Uterus (tissue), 4 donors: ENCODE results near the gene PDE4B. TPM values are rescaled to one million over a fixed set of nuclear protein-coding genes. Genes with fewer than 3 reads are reported as not detected.

ENCODE experiments used
- DNase-seq, 2 donors: peaks; one replicate each; pipeline ENCODE4 v3.0.0-alpha.2; 2019 to 2020
- H3K27ac ChIP-seq, 2 donors: fragments of 200-600 bp; sonication (generic); 1 replicate in 1 of 2; 2 replicates in 1 of 2; pipeline ENCODE4 v1.5.1; 2016 to 2018
- H3K27me3 ChIP-seq, 2 donors: fragments of 200-600 bp; sonication (generic); one replicate each; pipeline ENCODE4 v1.5.1; 2018 to 2019; ENCODE audit warnings: control low read depth in 1 of 2
- H3K36me3 ChIP-seq, 2 donors: fragments of 200-600 bp; sonication (generic); one replicate each; pipeline ENCODE4 v1.5.1; 2019; ENCODE audit warnings: control low read depth in 1 of 2
- H3K4me1 ChIP-seq, 2 donors: fragments of 200-600 bp; sonication (generic); one replicate each; pipeline ENCODE4 v1.5.1; 2018 to 2019; ENCODE audit warnings: control low read depth in 1 of 2
- H3K4me3 ChIP-seq, 2 donors: fragments of 200-600 bp; sonication (generic); 1 replicate in 1 of 2; 2 replicates in 1 of 2; pipeline ENCODE4 v1.5.1; 2018 to 2019; ENCODE audit warnings: mild to moderate bottlenecking in 1 of 2
- H3K9me3 ChIP-seq, 2 donors: fragments of 200-600 bp; sonication (generic); one replicate each; pipeline ENCODE4 v1.5.1; 2019; ENCODE audit warnings: control low read depth in 1 of 2
- CTCF ChIP-seq, 4 experiments: fragments of 200-600 bp in 2 of 4; fragments of 450-650 bp in 2 of 4; sonication (generic) in 2 of 4; IDR thresholded peaks; one replicate each; pipeline ENCODE4 v1.5.1; 2016 to 2019; ENCODE audit warnings: antibody characterized with exemption in 4 of 4, mild to moderate bottlenecking in 2 of 4, moderate library complexity in 1 of 4
- POLR2A ChIP-seq, 2 donors: fragments of 450-650 bp; IDR thresholded peaks; one replicate each; pipeline ENCODE4 v1.6.1; 2016; ENCODE audit warnings: antibody characterized with exemption in 2 of 2, mild to moderate bottlenecking in 1 of 2, moderate library complexity in 1 of 2
- intact Hi-C: fragments of 100-400 bp; cut with DNase I; formaldehyde crosslinking; loops from one replicate; pipeline ENCODE4 v1.15.1; 2023; ENCODE audit warnings: low total_unique reads
- total RNA-seq, 4 donors: library from RNA; depleted of rRNA in 3 of 4; stranded (reverse); fragments of >200 nt in 3 of 4; gene quantifications; one replicate each; pipeline versions ENCODE4 v1.1.0 to v1.2.4, GENCODE V29; 2014 to 2023
- donor health status: DM: yes; HTN: yes; CAD: no.

PDE4B gene
- total RNA-seq, 4 donors from 2014 or later, result 6.9 to 22.9 (median 17.8) TPM

GRCh38 chr1:66231217-66231616 lies 438.5 kb downstream of the PDE4B start:
- Histone ChIP-seq H3K27ac (no peak overlapping the region), H3K9me3 (no peaks in the 10 kb centered on the region), H3K4me3 (no peak overlapping the region), H3K4me1 (no peaks in the 10 kb centered on the region), H3K27me3 (no peaks in the 10 kb centered on the region), H3K36me3 (no peaks in the 10 kb centered on the region)
- TF ChIP-seq CTCF (IDR thresholded peaks at IDR 0.05) (no peak), POLR2A (IDR thresholded peaks at IDR 0.05) (no peak)
- no peak for DNase-seq
- intact Hi-C loops, result no loop called here

- intact Hi-C loops, result no loop called here
- H3K9me3 ChIP-seq, result no peaks in the 10 kb centered on the region
- H3K4me3 ChIP-seq, result no peak overlapping the region
- no peak for DNase-seq
- no peak for TF ChIP-seq POLR2A (IDR thresholded peaks at IDR 0.05)
- TF ChIP-seq CTCF (IDR thresholded peaks at IDR 0.05), result no peak
- no peaks in the 10 kb centered on the region for H3K27me3 ChIP-seq
- H3K27ac ChIP-seq, result no peak overlapping the region
- no peaks in the 10 kb centered on the region for H3K36me3 ChIP-seq
- H3K4me1 ChIP-seq, result no peaks in the 10 kb centered on the region
Measured at GRCh38 chr1:66231681-66232463, 439.2 kb downstream of the PDE4B start.

GRCh38 chr1:66237042-66237441 lies 444.3 kb downstream of the PDE4B start:
- Histone ChIP-seq H3K27me3 (no peaks in the 10 kb centered on the region), H3K4me3 (no peak overlapping the region), H3K27ac (no peak overlapping the region), H3K36me3 (no peaks in the 10 kb centered on the region), H3K9me3 (no peaks in the 10 kb centered on the region), H3K4me1 (no peaks in the 10 kb centered on the region)
- intact Hi-C loops, result no loop called here
- DNase-seq, result no peak
- TF ChIP-seq CTCF (IDR thresholded peaks at IDR 0.05) (no peak), POLR2A (IDR thresholded peaks at IDR 0.05) (no peak)

GRCh38 chr1:66237722-66238479 lies 445.2 kb downstream of the PDE4B start:
- Histone ChIP-seq H3K4me1 (no peaks in the 10 kb centered on the region), H3K36me3 (no peaks in the 10 kb centered on the region), H3K27me3 (no peaks in the 10 kb centered on the region), H3K9me3 (no peaks in the 10 kb centered on the region), H3K4me3 (no peak overlapping the region), H3K27ac (no peak overlapping the region)
- TF ChIP-seq CTCF (IDR thresholded peaks at IDR 0.05), result no peak
- no peak for TF ChIP-seq POLR2A (IDR thresholded peaks at IDR 0.05)
- no peak for DNase-seq
- intact Hi-C loops, result no loop called here

- Histone ChIP-seq H3K4me3 (no peak overlapping the region), H3K27me3 (no peaks in the 10 kb centered on the region), H3K27ac (no peak overlapping the region), H3K4me1 (no peaks in the 10 kb centered on the region), H3K36me3 (no peaks in the 10 kb centered on the region), H3K9me3 (no peaks in the 10 kb centered on the region)
- DNase-seq, result no peak
- intact Hi-C loops, result no loop called here
- no peak for TF ChIP-seq CTCF (IDR thresholded peaks at IDR 0.05)
- TF ChIP-seq POLR2A (IDR thresholded peaks at IDR 0.05), result no peak
Measured at GRCh38 chr1:66239834-66240233, 447.1 kb downstream of the PDE4B start.
